IMR-90 (cell line): ENCODE data around the gene TRHDE. TPM values are rescaled to one million over a fixed set of nuclear protein-coding genes. Genes with fewer than 3 reads are reported as not detected.
A peak's percentile ranks its signal among the peaks of the same experiment; 100 is the strongest.

Source experiments
- ATAC-seq: fragments of 200-7000 bp; cut with Tn5 transposase; 2 replicates; pipeline ENCODE4 v1.9.1; 2020; ENCODE audit warnings: low read depth, mild to moderate bottlenecking, moderate library complexity
- BruUV-seq: library from RNA; stranded (reverse); fragments of 400-500 nt; replicated peaks from 2 replicates; lab custom pipeline; 2021; lab: Mats Ljungman, UMichigan
- CTCF ChIA-PET: fragments of 300-600 bp; formaldehyde crosslinking; extraction: SDS; loops from one replicate; lab custom pipeline; 2021; ENCODE audit warnings: antibody characterized with exemption; lab: Yijun Ruan, JAX
- POLR2A ChIA-PET: fragments of 300-600 bp; sonication (Branson Sonifier 250); formaldehyde crosslinking; loops from one replicate; lab custom pipeline; 2022; ENCODE audit warnings: antibody characterized with exemption; ENCODE audit not compliant: unreplicated experiment; lab: Charles Lee
- DNase-seq: peaks from one replicate; pipeline ENCODE4 v3.0.0; 2013
- H2AFZ ChIP-seq: replicated peaks from 2 replicates; pipeline ENCODE3; 2013; ENCODE audit warnings: low read length, mild to moderate bottlenecking; ENCODE audit not compliant: poor library complexity
- H2AK5ac ChIP-seq: 2 replicates; pipeline ENCODE4 v1.6.1; 2013; ENCODE audit warnings: low read depth, low read length, inconsistent platforms
- H2AK9ac ChIP-seq: replicated peaks from 2 replicates; pipeline ENCODE3; 2013; ENCODE audit warnings: mild to moderate bottlenecking, low read depth, low read length, moderate library complexity; ENCODE audit not compliant: poor library complexity
- H2BK120ac ChIP-seq: 2 replicates; pipeline ENCODE4 v1.6.1; 2013; ENCODE audit warnings: low read depth, low read length, inconsistent platforms
- H2BK15ac ChIP-seq: 3 replicates; pipeline ENCODE4 v1.6.1; 2013; ENCODE audit warnings: low read depth, low read length, inconsistent platforms
- H2BK20ac ChIP-seq: 2 replicates; pipeline ENCODE4 v1.6.1; 2013; ENCODE audit warnings: low read depth, mild to moderate bottlenecking, inconsistent platforms, low read length, moderate library complexity
- H2BK5ac ChIP-seq: 2 replicates; pipeline ENCODE4 v1.6.1; 2013; ENCODE audit warnings: mild to moderate bottlenecking, low read depth, low read length, inconsistent platforms; ENCODE audit not compliant: poor library complexity, severe bottlenecking
- H3K14ac ChIP-seq: replicated peaks from 2 replicates; pipeline ENCODE4 v1.6.1; 2013; ENCODE audit warnings: low read depth, low read length, inconsistent platforms
- H3K18ac ChIP-seq: 2 replicates; pipeline ENCODE4 v1.6.1; 2013; ENCODE audit warnings: low read depth, low read length, control low read depth
- H3K23ac ChIP-seq: 2 replicates; pipeline ENCODE4 v1.6.1; 2013; ENCODE audit warnings: low read depth, low read length, inconsistent platforms
- H3K27ac ChIP-seq: 2 replicates; pipeline ENCODE4 v1.5.1; 2013; ENCODE audit warnings: mild to moderate bottlenecking, control low read depth, low read length; ENCODE audit not compliant: insufficient read depth
- H3K27me3 ChIP-seq: 2 replicates; pipeline ENCODE4 v1.6.1; 2013; ENCODE audit warnings: low read length; ENCODE audit not compliant: control insufficient read depth, insufficient read depth
- H3K36me3 ChIP-seq: 2 replicates; pipeline ENCODE4 v1.6.1; 2013; ENCODE audit warnings: low read length, mixed read lengths; ENCODE audit not compliant: control insufficient read depth, insufficient read depth
- H3K4ac ChIP-seq: 2 replicates; pipeline ENCODE4 v1.6.1; 2013; ENCODE audit warnings: low read depth, low read length, inconsistent platforms
- H3K4me1 ChIP-seq: 2 replicates; pipeline ENCODE4 v1.6.1; 2013; ENCODE audit warnings: low read length, mixed read lengths; ENCODE audit not compliant: control insufficient read depth, insufficient read depth
- H3K4me2 ChIP-seq: 2 replicates; pipeline ENCODE4 v1.6.1; 2013; ENCODE audit warnings: low read depth, mild to moderate bottlenecking, control low read depth, low read length, moderate library complexity
- H3K4me3 ChIP-seq: 2 replicates; pipeline ENCODE4 v1.5.1; 2013; ENCODE audit warnings: low read depth, mild to moderate bottlenecking, control low read depth, low read length, moderate library complexity; ENCODE audit not compliant: insufficient read depth
- H3K56ac ChIP-seq: 2 replicates; pipeline ENCODE4 v1.6.1; 2013; ENCODE audit warnings: low read length, inconsistent platforms; ENCODE audit not compliant: insufficient read depth; ENCODE audit errors: extremely low read depth
- H3K79me1 ChIP-seq, 2 experiments: 2 replicates each; pipeline ENCODE4 v1.6.1; 2013; ENCODE audit warnings: low read length in 2 of 2, inconsistent platforms in 1 of 2, low read depth in 1 of 2
- H3K9ac ChIP-seq: 2 replicates; pipeline ENCODE4 v1.6.1; 2013; ENCODE audit warnings: low read depth, low read length, control low read depth
- H3K9me1 ChIP-seq: 2 replicates; pipeline ENCODE4 v1.6.1; 2013; ENCODE audit warnings: low read length, inconsistent platforms; ENCODE audit not compliant: insufficient read depth
- H3K9me3 ChIP-seq: 2 replicates; pipeline ENCODE4 v1.6.1; 2013; ENCODE audit warnings: low read length; ENCODE audit not compliant: control insufficient read depth, insufficient read depth
- H4K20me1 ChIP-seq: 2 replicates; pipeline ENCODE4 v1.6.1; 2013; ENCODE audit warnings: low read length, inconsistent platforms; ENCODE audit not compliant: insufficient read depth
- H4K5ac ChIP-seq: 2 replicates; pipeline ENCODE4 v1.6.1; 2013; ENCODE audit warnings: mild to moderate bottlenecking, low read depth, low read length, control low read depth
- H4K8ac ChIP-seq, 2 experiments: 2 replicates each; pipeline ENCODE4 v1.6.1; 2013; ENCODE audit warnings: low read depth in 2 of 2, low read length in 2 of 2, control low read depth in 1 of 2, inconsistent platforms in 1 of 2
- H4K91ac ChIP-seq: 2 replicates; pipeline ENCODE4 v1.6.1; 2013; ENCODE audit warnings: low read depth, low read length, inconsistent platforms; ENCODE audit not compliant: insufficient read depth
- CEBPB ChIP-seq: IDR thresholded peaks from 2 replicates; pipeline ENCODE4 v1.6.1; 2012; ENCODE audit warnings: low read depth, low read length, improper control_type of control experiment
- MAFK ChIP-seq: IDR thresholded peaks from 2 replicates; pipeline ENCODE4 v1.6.1; 2012; ENCODE audit warnings: low read depth, low read length, improper control_type of control experiment
- RCOR1 ChIP-seq: IDR thresholded peaks from 2 replicates; pipeline ENCODE4 v1.6.1; 2012; ENCODE audit warnings: mild to moderate bottlenecking, low read length, improper control_type of control experiment; ENCODE audit not compliant: insufficient replicate concordance
- SMC3 ChIP-seq: fragments of 150-350 bp; IDR thresholded peaks from 2 replicates; pipeline ENCODE4 v1.6.1; 2016; ENCODE audit warnings: low read depth, mild to moderate bottlenecking, antibody characterized with exemption, low read length, moderate library complexity
- dilution Hi-C: fragments of 300-500 bp; cut with HindIII; formaldehyde crosslinking; loops from one replicate; pipeline ENCODE4 v1.14.3; 2018; ENCODE audit warnings: low sequenced_read_pairs; ENCODE audit not compliant: unreplicated experiment
- in situ Hi-C: fragments of 300-500 bp; cut with MboI; formaldehyde crosslinking; loops from 3 replicates; pipeline ENCODE4 v1.14.3; 2019; ENCODE audit warnings: low sequenced_read_pairs, inconsistent platforms, mixed read lengths
- intact Hi-C: fragments of 100-400 bp; cut with micrococcal nuclease; formaldehyde crosslinking; loops from 2 replicates; pipeline ENCODE4 v1.10.0; 2022
- polyA plus RNA-seq, 3 experiments: library from polyadenylated mRNA; depleted of rRNA; stranded (reverse); fragments of >200 nt; gene quantifications; 2 replicates each; pipeline ENCODE4 v1.2.3, GENCODE V29; 2012; ENCODE audit warnings: low replicate concordance in 1 of 3
- total RNA-seq: library from RNA; depleted of rRNA; stranded (reverse); fragments of >200 nt; gene quantifications from 2 replicates; pipeline ENCODE4 v1.2.3, GENCODE V29; 2012

Gene TRHDE
- total and polyA plus RNA-seq, 2 of the 4 experiments (the other 2 are of a cell fraction), result 33.7 to 65.1 TPM

- ChIA-PET CTCF (no interaction called here), POLR2A (no interaction called here)
- no peak overlapping the region for H3K23ac ChIP-seq
- no peak overlapping the region for H3K4me3 ChIP-seq
- H3K9ac ChIP-seq, result no peak overlapping the region
- no peaks in the 10 kb centered on the region for H3K9me3 ChIP-seq
- peaks cover 1% of the 10 kb centered on the region; the same call in 1 of the 2 replicates for H3K4me1 ChIP-seq
- H4K5ac ChIP-seq, result no peak overlapping the region
- H3K56ac ChIP-seq, result no peak overlapping the region
- H4K8ac ChIP-seq, result no peak overlapping the region
- H2AFZ ChIP-seq, result no peak overlapping the region
- no peak overlapping the region for H2BK120ac ChIP-seq
- no peaks in the 10 kb centered on the region for H3K79me1 ChIP-seq
- H3K4me2 ChIP-seq, result no peak overlapping the region
- H3K36me3 ChIP-seq, result no peaks in the 10 kb centered on the region
- H2AK9ac ChIP-seq, result no peak overlapping the region
- DNase-seq (no peak), ATAC-seq (no peak)
- H2BK15ac ChIP-seq, result no peak overlapping the region
- no peaks in the 10 kb centered on the region for H4K20me1 ChIP-seq
- H3K27me3 ChIP-seq, result no peaks in the 10 kb centered on the region
- H3K9me1 ChIP-seq, result no peaks in the 10 kb centered on the region
- H2BK20ac ChIP-seq, result no peak overlapping the region
- no TSS peak for BruUV-seq
- H2AK5ac ChIP-seq, result no peak overlapping the region
- H4K91ac ChIP-seq, result no peak overlapping the region
- no peak overlapping the region for H3K14ac ChIP-seq
- no peak overlapping the region for H3K27ac ChIP-seq
- no peak overlapping the region for H3K18ac ChIP-seq
- in situ Hi-C loops (no loop called here), dilution Hi-C loops (no loop called here), intact Hi-C loops (no loop called here)
- no peak overlapping the region for H2BK5ac ChIP-seq
- no peak for TF ChIP-seq CEBPB
- TF ChIP-seq SMC3, result no peak
- peak; percentile 56 for TF ChIP-seq MAFK
- TF ChIP-seq RCOR1, result no peak
- no peak overlapping the region for H3K4ac ChIP-seq
Measured at GRCh38 chr12:72681028-72681427, 408.9 kb downstream of the TRHDE start.
